Measurements from ENCODE around the gene CTCF. TPM values are rescaled to one million over a fixed set of nuclear protein-coding genes. Genes with fewer than 3 reads are reported as not detected.

CTCF gene
- total RNA-seq, 2 experiments from 2014 or later: 74.9 to 76.9 TPM

- no peak for DNase-seq
- Mint-ChIP-seq H3K9me3 (no peaks in the 10 kb centered on the region), H3K4me3 (no peak overlapping the region), H3K27me3 (no peaks in the 10 kb centered on the region), H3K4me1 (peaks cover 26% of the 10 kb centered on the region), H3K27ac (peak overlapping the region; percentile 85), H3K36me3 (ENCODE audit: low read depth) (peaks cover 22% of the 10 kb centered on the region)
- ChIA-PET POLR2A (interaction anchor here (1.0 to 1.8 kb wide), 2 partner anchors 13 to 116 kb away, joined by 3 to 4 read pairs; no protein-coding TSS in a partner anchor), CTCF (interaction anchor here (0.7 to 0.8 kb wide), 3 partner anchors 15 to 165 kb away, joined by 3 to 4 read pairs (median 3); no protein-coding TSS in a partner anchor)
These were observed 123.2 kb downstream of the CTCF start for GRCh38 chr16:67685388-67686112.

Other genes with a start within 250 kb of the CTCF start
- gene KCTD19, start 235.8 kb upstream of the CTCF start, total RNA-seq: under 1 TPM; 0.20 to 0.48 TPM
- not detected for gene LRRC36, start 235.7 kb upstream of the CTCF start, total RNA-seq
- not detected for gene TPPP3, start 169.0 kb upstream of the CTCF start, total RNA-seq
- under 1 TPM; 0.23 to 0.45 TPM for gene ZDHHC1, start 146.0 kb upstream of the CTCF start, total RNA-seq
- gene HSD11B2, start 131.4 kb upstream of the CTCF start, total RNA-seq: not detected
- 10 to 100 TPM; 52.8 to 59.5 TPM for gene ATP6V0D1, start 81.4 kb upstream of the CTCF start, total RNA-seq
- not detected for gene AGRP, start 79.0 kb upstream of the CTCF start, total RNA-seq
- 10 to 100 TPM; 24.6 to 32.7 TPM for gene RIPOR1, start 33.7 kb upstream of the CTCF start, total RNA-seq
- 100 to 1,000 TPM; 132 to 142 TPM for gene CARMIL2, start 82.6 kb downstream of the CTCF start, total RNA-seq
- 10 to 100 TPM; 43.5 to 44.1 TPM for gene ACD, start 97.7 kb downstream of the CTCF start, total RNA-seq
- gene PARD6A, start 98.4 kb downstream of the CTCF start, total RNA-seq: 10 to 100 TPM; 12.2 to 14.0 TPM
- gene ENKD1, start 104.2 kb downstream of the CTCF start, total RNA-seq: 1 to 10 TPM; 7.4 to 8.1 TPM
- gene C16orf86, start 104.3 kb downstream of the CTCF start, total RNA-seq: 1 to 10 TPM; 2.9 to 4.3 TPM
- 10 to 100 TPM; 13.0 to 14.9 TPM for gene GFOD2, start 156.8 kb downstream of the CTCF start, total RNA-seq
- gene RANBP10, start 244.0 kb downstream of the CTCF start, total RNA-seq: 10 to 100 TPM; 23.2 to 24.3 TPM
- gene TSNAXIP1, start 244.4 kb downstream of the CTCF start, total RNA-seq: under 1 TPM; 0.20 to 0.25 TPM